NT2/D1 (cell line): Measurements from ENCODE around the gene LHFPL4.

Source experiments
- SUZ12 ChIP-seq: IDR thresholded peaks from 2 replicates; pipeline ENCODE4 v1.6.1; 2011; ENCODE audit not compliant: insufficient read length, insufficient read depth; ENCODE audit errors: extremely low read depth
- YY1 ChIP-seq: IDR thresholded peaks from 2 replicates; pipeline ENCODE4 v1.6.1; 2011; ENCODE audit not compliant: insufficient read length, insufficient read depth
- ZNF274 ChIP-seq: IDR thresholded peaks from 2 replicates; pipeline ENCODE4 v1.6.1; 2011; ENCODE audit warnings: mild to moderate bottlenecking, low read depth, low read length

DNA sequence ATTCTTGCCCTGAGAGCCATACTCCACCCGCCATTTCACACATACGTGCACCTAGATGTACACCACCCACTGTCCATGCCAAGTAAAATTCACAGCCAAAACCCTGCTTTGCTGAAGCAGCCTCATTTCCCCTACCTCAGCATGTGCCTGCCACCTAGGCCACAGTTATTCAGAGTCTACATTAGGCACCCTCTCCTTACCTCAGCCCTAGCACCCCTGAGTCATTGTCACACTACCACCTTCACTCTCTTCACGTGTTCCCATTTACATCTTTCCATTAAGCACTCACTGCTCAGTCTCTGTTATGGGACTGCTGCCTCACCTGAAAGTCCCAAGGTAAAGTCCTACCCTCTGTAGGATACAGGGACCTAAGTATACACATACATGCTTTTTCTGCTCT, 86.2 kb downstream of the LHFPL4 start:
- no peak for TF ChIP-seq ZNF274
- TF ChIP-seq SUZ12 = no peak
- no peak for TF ChIP-seq YY1
